Peyer's patch (tissue), 4 donors: ENCODE data around the gene MCF2.

ENCODE experiments used
- CTCF ChIP-seq, 6 experiments: fragments of 450-650 bp in 4 of 6; fragments of 200-600 bp in 2 of 6; sonication (generic) in 1 of 6; IDR thresholded peaks; one replicate each; pipeline ENCODE4 v1.5.1; 2017 to 2019; ENCODE audit warnings: antibody characterized with exemption in 6 of 6, mild to moderate bottlenecking in 3 of 6, moderate library complexity in 1 of 6
- POLR2A ChIP-seq, 2 donors: fragments of 450-650 bp; IDR thresholded peaks; one replicate each; pipeline ENCODE4 v1.5.1; 2017; ENCODE audit warnings: antibody characterized with exemption in 2 of 2, mild to moderate bottlenecking in 2 of 2, moderate library complexity in 2 of 2

- TF ChIP-seq CTCF (IDR thresholded peaks at IDR 0.05) (no peak), POLR2A (IDR thresholded peaks at IDR 0.05) (no peak)
Measured at GRCh38 chrX:139566981-139567380, 141.0 kb downstream of the MCF2 start.
